HG02852 (cell line): ENCODE measurements around the gene ITPKC.

Experiments
- ATAC-seq: cut with Tn5 transposase; IDR thresholded peaks from one replicate; pipeline ENCODE4 v1.9.1; 2021; ENCODE audit warnings: mild to moderate bottlenecking, moderate library complexity; ENCODE audit not compliant: unreplicated experiment

ITPKC gene

GRCh38 chr19:40716482-40717324, at the start of gene ITPKC, which contains the start of gene COQ8B:
ITPKC (plus strand) TSS chr19:40717112; CDS start chr19:40717136, 24 bp downstream.
COQ8B (minus strand) TSS chr19:40716886; CDS start chr19:40714632, 2,254 bp downstream.
- peak; percentile 72 for ATAC-seq

DNA sequence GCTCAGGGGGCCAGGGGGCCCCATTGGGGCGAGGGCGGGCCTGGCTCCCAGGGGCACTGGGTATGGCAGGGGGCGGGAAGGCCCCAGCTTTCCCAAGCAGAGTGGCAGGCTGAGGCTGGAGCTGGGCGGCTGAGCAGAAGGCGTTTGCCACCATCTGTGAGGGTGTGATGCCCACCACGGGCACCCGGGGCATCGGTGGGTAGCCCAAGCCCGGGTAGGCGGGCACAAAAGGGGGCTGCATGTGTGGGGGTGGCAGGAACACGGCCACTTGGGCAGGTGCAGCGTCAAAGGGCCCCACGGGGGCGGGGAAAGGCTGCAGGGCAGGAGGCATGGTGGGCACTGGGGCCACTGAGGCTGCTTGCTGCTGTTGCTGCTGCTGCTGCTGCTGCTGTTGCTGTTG, 49.3 kb upstream of the ITPKC start:
- ATAC-seq: no peak

GRCh38 chr19:40668991-40669614, 47.8 kb upstream of the ITPKC start:
- no peak for ATAC-seq

DNA sequence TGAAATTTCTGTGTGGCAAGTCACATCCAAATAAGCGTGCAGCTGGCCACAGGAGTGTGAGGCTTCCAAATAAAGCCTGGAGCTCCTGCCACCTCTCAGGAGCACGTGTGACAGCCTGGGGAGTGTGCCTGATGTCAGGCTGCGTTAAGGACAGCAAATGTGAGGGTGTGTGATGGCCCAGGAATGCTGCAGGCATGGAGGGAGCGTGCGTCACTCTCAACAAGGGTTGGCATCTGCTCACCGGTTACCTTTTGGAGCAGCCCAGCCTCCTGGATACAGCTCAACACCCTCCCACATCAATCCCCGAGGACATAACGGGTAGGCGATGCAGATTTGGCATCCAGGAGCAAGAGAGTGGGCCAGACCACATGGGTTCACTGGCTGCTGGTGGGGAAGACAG, 45.5 kb upstream of the ITPKC start:
- ATAC-seq: no peak

GRCh38 chr19:40672038-40672437, 44.9 kb upstream of the ITPKC start:
- no peak for ATAC-seq

- ATAC-seq: no peak
Observed at GRCh38 chr19:40672573-40673299, 44.2 kb upstream of the ITPKC start.

DNA sequence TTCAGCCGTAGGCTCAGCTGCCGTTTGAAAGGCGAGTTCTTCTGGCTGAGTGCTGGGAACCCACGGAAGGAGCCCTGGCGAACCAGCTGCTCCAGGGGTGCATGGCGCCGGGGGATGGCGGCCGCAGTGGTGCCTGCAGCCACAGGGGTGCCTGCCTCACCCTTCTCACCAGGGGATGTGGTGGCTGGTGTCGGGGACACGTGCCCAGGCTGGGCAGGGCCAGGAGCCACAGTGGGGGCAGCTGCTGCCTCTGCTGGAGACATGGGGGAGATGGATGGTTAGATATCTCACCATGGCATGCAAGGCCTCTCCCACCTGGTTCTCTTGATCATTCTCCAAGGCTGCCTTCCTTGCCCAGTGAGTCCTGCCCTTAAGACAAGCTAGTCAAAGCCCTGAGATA, 43.5 kb upstream of the ITPKC start:
- no peak for ATAC-seq

- no peak for ATAC-seq
Observed at GRCh38 chr19:40674291-40674690, 42.6 kb upstream of the ITPKC start.

GRCh38 chr19:40677156-40677555, 39.8 kb upstream of the ITPKC start:
- no peak for ATAC-seq

GRCh38 chr19:40681039-40681438, 35.9 kb upstream of the ITPKC start:
- ATAC-seq: no peak

DNA sequence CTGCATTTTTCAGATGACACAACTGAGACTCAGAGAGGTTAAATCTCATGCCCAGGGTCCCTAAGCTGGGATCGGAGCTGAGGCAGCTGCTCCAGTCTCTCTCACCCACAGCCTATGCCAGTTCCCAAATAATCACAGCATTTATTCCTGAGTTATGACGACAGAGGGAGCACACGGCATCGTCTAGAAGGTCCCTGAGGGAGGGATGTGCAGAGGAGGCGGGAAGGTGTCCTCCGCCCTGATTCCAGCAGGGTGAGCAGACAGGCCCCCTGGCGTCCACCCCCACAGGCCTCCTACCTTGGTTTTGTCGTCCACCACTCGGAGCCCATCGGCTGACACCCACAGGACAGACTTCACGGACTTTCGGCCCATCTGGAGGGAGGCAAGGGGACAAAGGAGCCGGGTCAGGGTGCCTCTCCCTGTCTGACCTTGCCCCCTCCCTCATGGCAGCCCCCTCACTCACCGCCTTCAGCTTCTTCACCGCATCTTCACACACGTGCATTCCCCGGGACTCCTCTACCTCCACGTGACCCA, 34.4 kb upstream of the ITPKC start:
- no peak for ATAC-seq

DNA sequence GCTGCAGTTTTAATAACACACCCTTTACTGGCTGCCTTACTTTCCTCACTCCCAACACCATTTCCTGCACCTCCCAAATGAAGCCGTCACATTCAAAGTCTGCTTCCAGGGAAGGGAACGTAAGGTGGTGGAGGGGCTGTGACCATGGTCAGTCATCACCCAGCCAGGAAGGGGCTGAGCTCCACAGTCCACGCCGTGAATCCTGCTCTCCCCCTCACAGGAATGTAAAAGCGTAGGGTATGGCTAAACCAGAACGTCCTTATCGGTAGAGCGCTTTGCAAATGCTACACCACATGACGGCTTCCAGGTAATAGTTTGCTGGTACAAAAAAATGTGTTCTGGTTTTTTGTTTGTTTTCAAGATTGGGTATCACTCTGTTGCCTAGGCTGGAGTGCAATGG, 33.5 kb upstream of the ITPKC start:
- ATAC-seq: no peak

DNA sequence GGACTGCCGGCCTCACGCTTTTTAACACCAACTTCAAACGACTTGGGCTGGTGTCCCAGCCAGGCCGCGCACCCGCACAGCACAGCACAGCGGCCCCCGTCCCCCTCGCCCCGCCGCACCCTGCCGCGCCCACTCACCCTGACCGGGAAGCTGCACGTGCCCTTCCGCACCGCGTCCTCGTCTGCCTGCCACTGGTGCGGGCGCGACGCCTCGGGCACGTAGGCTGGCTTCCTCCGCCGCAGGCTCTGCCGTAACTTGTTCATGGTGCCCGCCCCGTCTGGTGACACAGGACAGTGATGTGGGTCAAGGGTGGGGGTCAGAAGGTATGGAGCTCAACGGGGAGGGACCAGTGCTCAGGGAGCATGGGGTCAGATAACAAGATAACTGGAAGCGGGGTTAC, 32.6 kb upstream of the ITPKC start:
- no peak for ATAC-seq

DNA sequence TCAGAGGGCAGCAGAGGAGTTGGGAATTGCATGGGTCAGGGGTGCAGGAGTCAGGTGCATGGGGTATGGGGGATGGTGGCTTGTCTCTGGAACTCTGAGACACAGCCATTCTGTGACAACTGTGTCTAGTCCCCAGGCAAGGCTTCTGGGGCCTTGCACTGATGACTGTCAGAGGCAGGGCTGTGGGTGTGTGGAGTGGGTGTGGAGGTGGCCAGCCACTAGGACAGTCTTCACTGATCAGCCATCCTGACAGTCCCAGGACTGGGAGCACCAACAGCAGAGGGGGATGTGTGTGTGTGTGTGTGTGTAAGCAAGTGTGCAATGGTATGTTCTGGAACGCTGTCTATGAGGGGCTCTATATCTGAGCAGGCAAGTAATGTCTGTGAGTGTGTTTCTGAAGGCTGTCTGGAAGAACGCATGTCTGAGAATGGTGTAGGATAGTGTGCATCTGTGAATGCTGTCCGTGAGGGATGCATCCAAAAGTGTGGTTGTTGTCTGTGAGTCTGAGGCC, 31.8 kb upstream of the ITPKC start:
- ATAC-seq: no peak

- no peak for ATAC-seq
Observed at GRCh38 chr19:40685563-40685962, 31.3 kb upstream of the ITPKC start.

DNA sequence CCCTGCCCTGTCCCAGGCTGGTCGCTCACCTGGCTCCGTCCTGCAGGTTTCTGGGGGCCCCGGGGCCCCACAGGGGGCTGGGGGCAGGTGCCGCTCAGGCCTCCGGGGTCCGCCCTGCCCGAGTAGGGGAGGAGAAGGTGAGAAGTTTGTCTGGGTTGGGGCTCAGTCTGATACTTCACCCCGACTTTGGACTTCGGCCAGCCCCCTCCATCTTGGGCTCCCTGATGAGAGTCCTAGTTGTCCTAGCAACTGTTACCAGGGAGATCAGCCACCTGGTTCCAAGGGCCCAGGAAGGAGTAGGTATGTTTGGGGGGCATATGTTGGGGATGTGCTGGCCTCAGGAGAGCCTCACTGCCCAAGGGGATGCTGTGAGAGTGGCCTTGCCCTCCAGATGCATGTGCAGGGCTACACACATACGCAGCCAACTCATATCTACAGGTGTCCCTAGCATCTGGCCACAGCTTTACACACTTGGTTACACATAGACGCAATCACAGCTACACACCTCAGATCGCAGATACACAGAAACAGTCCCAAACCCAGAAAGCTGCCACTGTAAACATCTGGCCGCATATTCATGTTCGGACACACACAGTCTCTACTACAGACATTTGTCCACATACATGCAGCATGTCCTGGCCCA, 29.9 kb upstream of the ITPKC start:
- ATAC-seq: no peak

DNA sequence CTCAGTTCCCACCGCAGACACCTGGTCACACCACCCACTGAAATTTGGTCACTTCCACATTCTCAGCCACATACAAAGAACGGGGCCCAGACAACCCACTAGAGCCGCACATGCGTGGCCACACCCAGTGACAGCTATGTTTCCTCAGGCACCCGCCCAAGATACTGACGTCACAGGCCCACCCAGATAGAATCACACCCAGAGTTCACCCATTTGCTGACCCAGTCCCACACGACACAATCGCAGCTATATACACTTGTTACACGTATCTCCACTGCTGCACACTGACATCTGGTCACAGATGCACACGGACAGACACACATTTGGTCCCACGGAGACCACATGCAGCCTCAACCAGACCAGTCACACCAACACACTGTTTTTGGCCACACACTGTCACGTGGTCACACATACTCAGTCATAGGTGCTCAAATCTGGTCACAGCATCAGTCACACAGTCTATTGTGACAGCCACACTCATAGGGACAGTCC, 29.3 kb upstream of the ITPKC start:
- ATAC-seq: no peak

DNA sequence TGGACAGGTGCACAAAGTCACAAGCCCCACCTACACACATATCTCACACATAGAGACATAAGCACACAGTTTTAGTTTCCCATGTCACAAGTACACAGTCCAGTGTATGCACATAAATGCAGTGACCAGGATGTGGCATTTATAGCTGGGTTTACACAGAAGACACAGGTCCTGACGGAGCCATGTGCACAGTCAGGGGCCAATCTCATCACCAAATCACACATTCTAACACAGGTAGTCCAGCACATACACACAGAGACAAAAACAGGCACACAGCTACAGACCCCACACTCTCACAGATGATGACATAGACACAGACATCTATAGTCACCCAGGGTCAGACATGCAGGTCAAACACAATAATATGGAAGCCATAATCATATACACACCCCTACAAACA, 28.6 kb upstream of the ITPKC start:
- no peak for ATAC-seq

- no peak for ATAC-seq
Observed at GRCh38 chr19:40688987-40689338, 27.9 kb upstream of the ITPKC start.

- ATAC-seq: no peak
Observed at GRCh38 chr19:40689339-40690049, 27.4 kb upstream of the ITPKC start.
